ENCODE measurements around the gene ANKH. TPM values are rescaled to one million over a fixed set of nuclear protein-coding genes. Genes with fewer than 3 reads are reported as not detected.

The ANKH gene
- total RNA-seq, 4 donors from 2014 or later: 33.4 to 49.4 (median 38.0) TPM

DNA sequence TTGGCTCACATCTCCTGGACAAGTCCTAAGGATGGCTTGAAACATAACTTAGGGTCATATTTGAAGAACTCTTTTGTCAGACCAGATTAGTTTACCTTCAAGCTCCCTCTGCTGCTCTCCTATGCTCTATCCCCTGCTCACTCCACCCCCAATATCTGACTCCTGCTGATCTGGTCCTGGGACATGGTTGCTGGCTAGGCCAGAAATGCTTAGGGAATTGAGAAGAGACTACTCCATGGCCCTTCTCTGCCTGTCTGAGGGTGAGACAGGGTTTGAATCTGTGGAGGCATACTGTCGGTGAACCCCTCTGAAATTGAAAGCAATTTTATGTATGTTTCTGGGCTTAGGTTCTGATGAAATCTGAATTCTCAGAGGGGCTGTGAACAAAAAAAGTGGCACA lies 203.8 kb downstream of the ANKH start:
- 83% methylated on average over 1 of the region's 1 CpG for WGBS
- H3K27me3 ChIP-seq: no peaks in the 10 kb centered on the region
- H3K4me1 ChIP-seq: peaks cover 53 to 67% (median 60%) of the 10 kb centered on the region in 4 donors
- H3K27ac ChIP-seq (replicated peaks in 1 of 4): no peak overlapping the region
- no peaks in the 10 kb centered on the region for H3K9me3 ChIP-seq
- H3K4me3 ChIP-seq: no peak overlapping the region
- H3K36me3 ChIP-seq: no peaks in the 10 kb centered on the region
- no peak for DNase-seq (ENCODE audit: extremely low spot score)
- intact Hi-C loops (cut with DNase I): no loop called here
- no peak for TF ChIP-seq POLR2AphosphoS5 (IDR thresholded peaks at IDR 0.05)
- TF ChIP-seq, protein P1, sequence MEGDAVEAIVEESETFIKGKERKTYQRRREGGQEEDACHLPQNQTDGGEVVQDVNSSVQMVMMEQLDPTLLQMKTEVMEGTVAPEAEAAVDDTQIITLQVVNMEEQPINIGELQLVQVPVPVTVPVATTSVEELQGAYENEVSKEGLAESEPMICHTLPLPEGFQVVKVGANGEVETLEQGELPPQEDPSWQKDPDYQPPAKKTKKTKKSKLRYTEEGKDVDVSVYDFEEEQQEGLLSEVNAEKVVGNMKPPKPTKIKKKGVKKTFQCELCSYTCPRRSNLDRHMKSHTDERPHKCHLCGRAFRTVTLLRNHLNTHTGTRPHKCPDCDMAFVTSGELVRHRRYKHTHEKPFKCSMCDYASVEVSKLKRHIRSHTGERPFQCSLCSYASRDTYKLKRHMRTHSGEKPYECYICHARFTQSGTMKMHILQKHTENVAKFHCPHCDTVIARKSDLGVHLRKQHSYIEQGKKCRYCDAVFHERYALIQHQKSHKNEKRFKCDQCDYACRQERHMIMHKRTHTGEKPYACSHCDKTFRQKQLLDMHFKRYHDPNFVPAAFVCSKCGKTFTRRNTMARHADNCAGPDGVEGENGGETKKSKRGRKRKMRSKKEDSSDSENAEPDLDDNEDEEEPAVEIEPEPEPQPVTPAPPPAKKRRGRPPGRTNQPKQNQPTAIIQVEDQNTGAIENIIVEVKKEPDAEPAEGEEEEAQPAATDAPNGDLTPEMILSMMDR (IDR thresholded peaks at IDR 0.05): no peak
- TF ChIP-seq EP300 (IDR thresholded peaks at IDR 0.05): no peak
- no peak for TF ChIP-seq POLR2A (IDR thresholded peaks at IDR 0.05; ENCODE audit: low read depth)

DNA sequence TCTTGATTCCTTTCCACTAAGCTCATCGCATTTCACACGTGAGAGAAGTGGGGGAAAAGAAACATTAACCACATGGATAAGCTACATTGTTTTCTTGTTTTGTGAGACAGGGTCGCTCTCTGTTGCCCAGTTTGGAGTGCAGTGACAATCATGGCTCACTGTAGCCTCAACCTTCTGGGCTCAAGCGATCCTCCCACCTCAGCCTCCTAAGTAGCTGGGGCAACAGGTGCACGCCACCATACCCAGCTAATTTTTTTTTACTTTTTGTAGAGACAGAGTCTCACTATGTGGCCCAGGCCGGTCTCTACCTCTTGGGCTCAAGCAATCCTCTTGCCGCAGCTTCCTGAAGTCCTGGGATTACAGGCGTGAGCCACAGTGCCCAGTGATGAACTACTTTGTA lies 204.3 kb downstream of the ANKH start:
- peaks cover 49 to 64% (median 55%) of the 10 kb centered on the region in 4 donors for H3K4me1 ChIP-seq
- no peak overlapping the region for H3K27ac ChIP-seq (replicated peaks in 1 of 4)
- intact Hi-C loops (cut with DNase I): no loop called here

GRCh38 chr5:14666357-14666756 lies 205.2 kb downstream of the ANKH start:
- H3K9me3 ChIP-seq: no peaks in the 10 kb centered on the region
- no peaks in the 10 kb centered on the region for H3K36me3 ChIP-seq
- no peak overlapping the region for H3K27ac ChIP-seq (replicated peaks in 1 of 4)
- intact Hi-C loops (cut with DNase I): no loop called here
- H3K4me1 ChIP-seq: peaks cover 42 to 55% (median 46%) of the 10 kb centered on the region in 4 donors
- H3K4me3 ChIP-seq: peak overlapping the region in 3 of 4 donors; percentile 63 to 77 (median 72)
- 50% methylated on average over 2 of the region's 2 CpGs for WGBS
- TF ChIP-seq, protein P1 (IDR thresholded peaks at IDR 0.05): no peak
- TF ChIP-seq EP300 (IDR thresholded peaks at IDR 0.05): no peak
- TF ChIP-seq POLR2A (IDR thresholded peaks at IDR 0.05; ENCODE audit: low read depth): no peak
- TF ChIP-seq POLR2AphosphoS5 (IDR thresholded peaks at IDR 0.05): no peak
- H3K27me3 ChIP-seq: no peaks in the 10 kb centered on the region
- no peak for DNase-seq (ENCODE audit: extremely low spot score)

More for the DNA sequence above, 204.3 kb downstream of the ANKH start:
- TF ChIP-seq POLR2A (IDR thresholded peaks at IDR 0.05; ENCODE audit: low read depth) (no peak), EP300 (IDR thresholded peaks at IDR 0.05) (no peak), POLR2AphosphoS5 (IDR thresholded peaks at IDR 0.05) (no peak)
- TF ChIP-seq, protein P1 (IDR thresholded peaks at IDR 0.05): no peak
- Histone ChIP-seq H3K9me3 (no peaks in the 10 kb centered on the region), H3K36me3 (no peaks in the 10 kb centered on the region), H3K4me3 (no peak overlapping the region), H3K27me3 (no peaks in the 10 kb centered on the region)
- no peak for DNase-seq (ENCODE audit: extremely low spot score)
- WGBS: 82% methylated on average over 8 of the region's 8 CpGs

DNA sequence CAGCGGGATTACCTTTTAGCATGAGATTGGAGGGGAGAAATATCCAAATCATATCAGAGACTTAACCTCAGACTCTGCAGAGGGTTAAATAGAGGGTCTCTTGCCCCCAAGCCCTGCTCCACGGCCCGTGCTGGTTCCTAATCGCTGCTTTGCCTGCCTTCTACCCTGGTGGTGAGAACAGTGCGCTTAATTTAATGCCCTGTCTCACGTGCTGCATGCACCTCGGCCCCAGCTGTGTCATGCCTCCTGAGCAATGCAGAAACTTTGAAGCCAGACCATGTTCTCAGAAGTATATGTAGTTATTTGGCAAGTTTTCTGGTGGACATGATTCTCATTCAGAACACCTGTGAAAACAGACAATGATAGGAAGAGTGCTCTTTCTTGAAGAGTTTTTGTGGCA lies 205.6 kb downstream of the ANKH start:
- DNase-seq (ENCODE audit: extremely low spot score): no peak
- Histone ChIP-seq H3K9me3 (no peaks in the 10 kb centered on the region), H3K4me3 (peak overlapping the region; percentile 63 to 95 (median 74)), H3K4me1 (peaks cover 38 to 51% (median 42%) of the 10 kb centered on the region in 4 donors), H3K27ac (replicated peaks in 1 of 4) (no peak overlapping the region), H3K36me3 (no peaks in the 10 kb centered on the region), H3K27me3 (no peaks in the 10 kb centered on the region)
- intact Hi-C loops (cut with DNase I): no loop called here
- TF ChIP-seq POLR2AphosphoS5 (IDR thresholded peaks at IDR 0.05) (no peak), POLR2A (IDR thresholded peaks at IDR 0.05; ENCODE audit: low read depth) (no peak), EP300 (IDR thresholded peaks at IDR 0.05) (no peak)
- TF ChIP-seq, protein P1 (IDR thresholded peaks at IDR 0.05): no peak
- WGBS: 34% methylated on average over 7 of the region's 7 CpGs
